SU-DHL-6 (cell line): ENCODE results near the gene BFAR.

Experiments used
- H2AFZ ChIP-seq: fragments of 200-600 bp; sonication (generic); 2 replicates; pipeline ENCODE4 v1.6.1; 2014; ENCODE audit warnings: low read depth, mild to moderate bottlenecking, moderate library complexity, mixed read lengths, antibody characterized with exemption, low read length; ENCODE audit not compliant: severe bottlenecking
- H3F3A ChIP-seq: fragments of 200-600 bp; shearing (Covaris generic); 2 replicates; pipeline ENCODE4 v1.6.0; 2016; ENCODE audit warnings: antibody characterized with exemption, mild to moderate bottlenecking; ENCODE audit not compliant: insufficient read depth
- H3K27ac ChIP-seq: fragments of 200-600 bp; sonication (generic); 2 replicates; pipeline ENCODE4 v1.5.1; 2016; ENCODE audit warnings: low read depth, mild to moderate bottlenecking, low read length, moderate library complexity, mixed read lengths
- H3K27me3 ChIP-seq: fragments of 200-600 bp; sonication (generic), shearing (Covaris generic); 2 replicates; pipeline ENCODE4 v1.6.0; 2014; ENCODE audit warnings: mild to moderate bottlenecking, low read length
- H3K36me3 ChIP-seq: fragments of 200-600 bp; sonication (generic); 2 replicates; pipeline ENCODE4 v1.6.1; 2014; ENCODE audit warnings: mild to moderate bottlenecking, low read length, mixed read lengths
- H3K4me2 ChIP-seq: fragments of 300-600, 200-600 bp; shearing (Covaris generic), sonication (generic); 2 replicates; pipeline ENCODE4 v1.6.0; 2014; ENCODE audit warnings: low read length, low read depth, mild to moderate bottlenecking; ENCODE audit not compliant: poor library complexity, severe bottlenecking
- H3K4me3 ChIP-seq: fragments of 200-600 bp; sonication (generic); 2 replicates; pipeline ENCODE4 v1.5.1; 2014; ENCODE audit warnings: antibody characterized with exemption, low read length, mild to moderate bottlenecking, mixed read lengths; ENCODE audit not compliant: insufficient read depth, poor library complexity, severe bottlenecking
- H3K79me2 ChIP-seq: fragments of 200-600 bp; sonication (generic); 2 replicates; pipeline ENCODE4 v1.6.1; 2014; ENCODE audit warnings: mild to moderate bottlenecking, low read length, moderate library complexity; ENCODE audit not compliant: insufficient read depth
- H3K9ac ChIP-seq: fragments of 200-600 bp; sonication (generic); 2 replicates; pipeline ENCODE4 v1.7.0; 2014; ENCODE audit warnings: mild to moderate bottlenecking, low read length
- H3K9me2 ChIP-seq: fragments of 200-600 bp; sonication (generic); replicated peaks from 2 replicates; pipeline ENCODE4 v1.6.1; 2014; ENCODE audit warnings: low read length; ENCODE audit not compliant: insufficient read depth
- H3K9me3 ChIP-seq: fragments of 200-600 bp; sonication (generic); 2 replicates; pipeline ENCODE4 v1.6.1; 2014; ENCODE audit warnings: low read length, mixed read lengths; ENCODE audit not compliant: insufficient read depth
- H4K20me1 ChIP-seq: fragments of 200-600 bp; sonication (generic); 2 replicates; pipeline ENCODE4 v1.6.1; 2014; ENCODE audit warnings: low read depth, mild to moderate bottlenecking, antibody characterized with exemption, low read length, moderate library complexity, mixed read lengths
- EZH2phosphoT487 ChIP-seq: fragments of 200-600 bp; sonication (generic), shearing (Covaris generic); conservative IDR thresholded peaks from 2 replicates; pipeline ENCODE4 v1.6.1; 2018; ENCODE audit warnings: mild to moderate bottlenecking, antibody characterized with exemption, low read length, moderate library complexity, mixed read lengths
- TF ChIP-seq, protein P1 (sequence below): fragments of 200-600 bp; sonication (generic); IDR thresholded peaks from one replicate; pipeline ENCODE4 v1.5.1; 2017; ENCODE audit warnings: antibody characterized with exemption, mild to moderate bottlenecking, low read length, moderate library complexity; ENCODE audit not compliant: insufficient read depth, poor library complexity, severe bottlenecking

The BFAR gene

DNA sequence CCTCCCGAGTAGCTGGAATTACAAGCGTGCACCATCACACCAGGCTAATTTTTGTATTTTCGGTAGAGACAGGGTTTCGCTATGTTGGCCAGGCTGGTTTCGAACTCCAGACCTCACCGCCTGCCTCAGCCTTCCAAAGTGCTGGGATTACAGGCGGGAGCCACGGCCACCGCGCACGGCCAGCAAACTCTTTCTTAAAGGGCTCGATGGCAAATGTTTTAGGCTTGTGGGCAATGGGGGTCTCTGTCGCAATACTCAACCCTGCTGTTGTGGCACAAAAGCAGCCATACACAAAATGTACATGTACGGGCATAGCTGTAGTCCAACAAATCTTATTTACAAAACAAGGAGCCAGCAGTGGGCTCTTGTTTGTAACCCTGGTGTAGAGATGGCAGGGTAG, 21.1 kb upstream of the BFAR start:
- Histone ChIP-seq H3K36me3 (peaks cover 12% of the 10 kb centered on the region), H3K9ac (no peak overlapping the region), H3K79me2 (no peaks in the 10 kb centered on the region; the same call in 1 of the 2 replicates), H3K27me3 (no peaks in the 10 kb centered on the region), H3K4me3 (no peak overlapping the region), H3K9me2 (no peaks in the 10 kb centered on the region), H3F3A (peaks cover 43% of the 10 kb centered on the region), H3K27ac (no peak overlapping the region), H4K20me1 (no peaks in the 10 kb centered on the region), H3K4me2 (no peak overlapping the region), H3K9me3 (no peaks in the 10 kb centered on the region), H2AFZ (no peak overlapping the region)
- TF ChIP-seq EZH2phosphoT487: no peak
- TF ChIP-seq, protein P1, sequence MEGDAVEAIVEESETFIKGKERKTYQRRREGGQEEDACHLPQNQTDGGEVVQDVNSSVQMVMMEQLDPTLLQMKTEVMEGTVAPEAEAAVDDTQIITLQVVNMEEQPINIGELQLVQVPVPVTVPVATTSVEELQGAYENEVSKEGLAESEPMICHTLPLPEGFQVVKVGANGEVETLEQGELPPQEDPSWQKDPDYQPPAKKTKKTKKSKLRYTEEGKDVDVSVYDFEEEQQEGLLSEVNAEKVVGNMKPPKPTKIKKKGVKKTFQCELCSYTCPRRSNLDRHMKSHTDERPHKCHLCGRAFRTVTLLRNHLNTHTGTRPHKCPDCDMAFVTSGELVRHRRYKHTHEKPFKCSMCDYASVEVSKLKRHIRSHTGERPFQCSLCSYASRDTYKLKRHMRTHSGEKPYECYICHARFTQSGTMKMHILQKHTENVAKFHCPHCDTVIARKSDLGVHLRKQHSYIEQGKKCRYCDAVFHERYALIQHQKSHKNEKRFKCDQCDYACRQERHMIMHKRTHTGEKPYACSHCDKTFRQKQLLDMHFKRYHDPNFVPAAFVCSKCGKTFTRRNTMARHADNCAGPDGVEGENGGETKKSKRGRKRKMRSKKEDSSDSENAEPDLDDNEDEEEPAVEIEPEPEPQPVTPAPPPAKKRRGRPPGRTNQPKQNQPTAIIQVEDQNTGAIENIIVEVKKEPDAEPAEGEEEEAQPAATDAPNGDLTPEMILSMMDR: no peak

DNA sequence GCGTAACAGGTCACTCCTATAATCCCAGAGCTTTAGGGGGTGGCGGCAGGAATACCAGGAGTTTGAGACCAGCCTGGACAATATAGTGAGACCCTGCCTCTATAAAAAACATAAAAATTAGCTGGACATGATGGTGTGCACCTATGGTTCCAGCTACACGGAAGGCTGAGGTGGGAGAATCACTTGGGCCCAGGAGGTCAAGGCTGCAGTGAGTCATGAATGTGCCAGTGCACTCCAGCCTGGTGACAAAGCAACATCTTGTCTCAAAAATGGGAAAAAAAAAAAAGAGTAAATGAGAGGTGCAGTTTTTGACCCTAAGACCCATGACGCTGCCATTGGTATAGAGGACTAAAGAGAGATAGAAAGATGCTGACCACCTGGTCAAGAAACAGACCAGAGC, 18.8 kb upstream of the BFAR start:
- no peaks in the 10 kb centered on the region for H4K20me1 ChIP-seq
- no peaks in the 10 kb centered on the region for H3K27me3 ChIP-seq
- TF ChIP-seq EZH2phosphoT487: no peak
- TF ChIP-seq, protein P1: no peak
- H3K36me3 ChIP-seq: peaks cover 17% of the 10 kb centered on the region
- H3K4me3 ChIP-seq: no peak overlapping the region
- H3K9me2 ChIP-seq: no peaks in the 10 kb centered on the region
- H3F3A ChIP-seq: peaks cover 20% of the 10 kb centered on the region
- no peak overlapping the region for H2AFZ ChIP-seq
- no peak overlapping the region for H3K4me2 ChIP-seq
- H3K9me3 ChIP-seq: no peaks in the 10 kb centered on the region
- H3K79me2 ChIP-seq: peaks cover 5% of the 10 kb centered on the region; the same call in 1 of the 2 replicates
- H3K27ac ChIP-seq: no peak overlapping the region
- no peak overlapping the region for H3K9ac ChIP-seq

DNA sequence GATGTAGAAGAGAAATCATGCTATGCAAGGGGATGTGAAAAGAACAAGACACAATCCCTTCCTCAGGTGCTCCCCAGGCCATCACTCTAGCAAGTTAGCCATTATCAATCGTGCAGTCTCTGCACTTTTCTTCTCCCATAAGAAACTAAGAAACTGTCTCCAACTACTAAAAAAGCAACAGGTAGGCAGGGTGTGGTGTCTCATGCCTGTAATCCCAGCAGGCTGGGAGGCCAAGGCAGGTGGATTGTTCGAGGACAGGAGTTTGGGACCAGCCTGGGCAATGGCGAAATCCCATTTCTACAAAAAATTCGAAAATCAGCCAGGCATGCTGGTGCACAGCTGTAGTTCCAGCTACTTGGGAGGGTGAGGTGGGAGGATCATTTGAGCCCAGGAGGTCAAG, 16.5 kb upstream of the BFAR start:
- H3K4me3 ChIP-seq: no peak overlapping the region
- no peaks in the 10 kb centered on the region for H3K27me3 ChIP-seq
- no peak overlapping the region for H3K4me2 ChIP-seq
- H3K9me3 ChIP-seq: no peaks in the 10 kb centered on the region
- no peaks in the 10 kb centered on the region for H4K20me1 ChIP-seq
- H3K79me2 ChIP-seq: peaks cover 16% of the 10 kb centered on the region
- TF ChIP-seq, protein P1: no peak
- no peak for TF ChIP-seq EZH2phosphoT487
- H3K9ac ChIP-seq: no peak overlapping the region
- H2AFZ ChIP-seq: no peak overlapping the region
- H3K36me3 ChIP-seq: peaks cover 25% of the 10 kb centered on the region
- no peak overlapping the region for H3K27ac ChIP-seq
- no peaks in the 10 kb centered on the region for H3K9me2 ChIP-seq
- H3F3A ChIP-seq: peaks cover 7% of the 10 kb centered on the region; the same call in 1 of the 2 replicates

GRCh38 chr16:14618566-14618965, 14.2 kb upstream of the BFAR start:
- H3K4me3 ChIP-seq: no peak overlapping the region
- H2AFZ ChIP-seq: no peak overlapping the region
- no peaks in the 10 kb centered on the region for H3K9me3 ChIP-seq
- TF ChIP-seq, protein P1: no peak
- no peak for TF ChIP-seq EZH2phosphoT487
- H3F3A ChIP-seq: peaks cover 9% of the 10 kb centered on the region; the same call in 1 of the 2 replicates
- H3K27ac ChIP-seq: no peak overlapping the region
- H4K20me1 ChIP-seq: no peaks in the 10 kb centered on the region
- H3K9ac ChIP-seq: no peak overlapping the region
- peaks cover 20% of the 10 kb centered on the region for H3K79me2 ChIP-seq
- no peaks in the 10 kb centered on the region for H3K9me2 ChIP-seq
- H3K27me3 ChIP-seq: no peaks in the 10 kb centered on the region
- no peak overlapping the region for H3K4me2 ChIP-seq
- H3K36me3 ChIP-seq: peaks cover 29% of the 10 kb centered on the region; the same call in 1 of the 2 replicates
